Upper lobe of right lung (tissue), 1 donor: ENCODE results near the gene CADPS. TPM values are rescaled to one million over a fixed set of nuclear protein-coding genes. Genes with fewer than 3 reads are reported as not detected.

Source experiments
- ATAC-seq: fragments of 200-7000 bp; cut with Tn5 transposase; one replicate; pipeline ENCODE4 v1.9.1; 2020; ENCODE audit warnings: mild to moderate bottlenecking, moderate library complexity
- DNase-seq: peaks from one replicate; pipeline ENCODE4 v3.0.0-alpha.2; 2020
- H3K27ac ChIP-seq: fragments of 200-600 bp; one replicate; pipeline ENCODE4 v1.8.0; 2022
- H3K27me3 ChIP-seq: fragments of 200-600 bp; one replicate; pipeline ENCODE4 v1.8.0; 2022; ENCODE audit warnings: mild to moderate bottlenecking
- H3K36me3 ChIP-seq: fragments of 200-600 bp; one replicate; pipeline ENCODE4 v1.8.0; 2022
- H3K4me1 ChIP-seq: fragments of 200-600 bp; one replicate; pipeline ENCODE4 v1.8.0; 2022
- H3K4me3 ChIP-seq: fragments of 200-600 bp; one replicate; pipeline ENCODE4 v1.8.0; 2022; ENCODE audit warnings: mild to moderate bottlenecking
- H3K9me3 ChIP-seq: fragments of 200-600 bp; one replicate; pipeline ENCODE4 v1.8.0; 2022
- CTCF ChIP-seq: fragments of 200-600 bp; IDR thresholded peaks from one replicate; pipeline ENCODE4 v1.8.0; 2022; ENCODE audit warnings: antibody characterized with exemption
- intact Hi-C: fragments of 100-400 bp; cut with DNase I; formaldehyde crosslinking; loops from one replicate; pipeline ENCODE4 v1.11.0; 2022
- total RNA-seq: library from RNA; stranded (reverse); fragmentation: NEBNext Ultra II Directional; extraction: Animal tissue kit (Norgen Biotek cat#: 25700); gene quantifications from one replicate; pipeline ENCODE4 v1.2.1, GENCODE V29; 2021
- donor health status: DM: no; HTN: yes; CAD: no; lungs with severe emphysema.

CADPS gene
- total RNA-seq, 1 donor from 2014 or later: 1.1 TPM

GRCh38 chr3:62723914-62724217 lies 151.3 kb downstream of the CADPS start:
- H3K27ac ChIP-seq: no peak overlapping the region
- intact Hi-C loops: no loop called here
- DNase-seq: no peak

GRCh38 chr3:62723166-62723913 lies 151.9 kb downstream of the CADPS start:
- Histone ChIP-seq H3K36me3 (no peaks in the 10 kb centered on the region), H3K4me1 (no peaks in the 10 kb centered on the region), H3K27ac (no peak overlapping the region), H3K4me3 (no peak overlapping the region), H3K27me3 (no peaks in the 10 kb centered on the region), H3K9me3 (no peaks in the 10 kb centered on the region)
- DNase-seq: no peak
- no peak for TF ChIP-seq CTCF
- intact Hi-C loops: no loop called here
- ATAC-seq: no peak

More at GRCh38 chr3:62723914-62724217, 151.3 kb downstream of the CADPS start:
- no peak for ATAC-seq
- Histone ChIP-seq H3K4me1 (no peaks in the 10 kb centered on the region), H3K36me3 (no peaks in the 10 kb centered on the region), H3K9me3 (no peaks in the 10 kb centered on the region), H3K4me3 (no peak overlapping the region), H3K27me3 (no peaks in the 10 kb centered on the region)
- no peak for TF ChIP-seq CTCF

GRCh38 chr3:62722344-62722743 lies 152.9 kb downstream of the CADPS start:
- Histone ChIP-seq H3K36me3 (no peaks in the 10 kb centered on the region), H3K4me1 (no peaks in the 10 kb centered on the region), H3K4me3 (no peak overlapping the region), H3K9me3 (no peaks in the 10 kb centered on the region), H3K27ac (no peak overlapping the region), H3K27me3 (no peaks in the 10 kb centered on the region)
- no peak for DNase-seq
- TF ChIP-seq CTCF: no peak
- no peak for ATAC-seq
- intact Hi-C loops: no loop called here

GRCh38 chr3:62718515-62719320 lies 156.5 kb downstream of the CADPS start:
- H3K4me1 ChIP-seq: no peaks in the 10 kb centered on the region
- no peak for TF ChIP-seq CTCF
- H3K27ac ChIP-seq: no peak overlapping the region
- no peak overlapping the region for H3K4me3 ChIP-seq
- intact Hi-C loops: no loop called here
- no peaks in the 10 kb centered on the region for H3K36me3 ChIP-seq
- no peaks in the 10 kb centered on the region for H3K27me3 ChIP-seq
- ATAC-seq: no peak
- no peak for DNase-seq
- H3K9me3 ChIP-seq: no peaks in the 10 kb centered on the region

- Histone ChIP-seq H3K9me3 (no peaks in the 10 kb centered on the region), H3K27ac (no peak overlapping the region), H3K4me1 (no peaks in the 10 kb centered on the region), H3K4me3 (no peak overlapping the region), H3K36me3 (no peaks in the 10 kb centered on the region), H3K27me3 (no peaks in the 10 kb centered on the region)
- ATAC-seq (no peak), DNase-seq (no peak)
- intact Hi-C loops: no loop called here
- TF ChIP-seq CTCF: no peak
Observed at GRCh38 chr3:62718011-62718410, 157.2 kb downstream of the CADPS start.
